SK-N-SH (cell line): ENCODE data around the gene ADAMTS15. TPM values are rescaled to one million over a fixed set of nuclear protein-coding genes. Genes with fewer than 3 reads are reported as not detected.

Experiments
- CTCF ChIA-PET: fragments of 300-600, 350-600 bp; formaldehyde crosslinking; extraction: SDS; loops from one replicate; lab custom pipeline; 2021; lab: Yijun Ruan, JAX
- POLR2A ChIA-PET: fragments of 350-600 bp; sonication (Branson Sonifier 250); formaldehyde crosslinking; extraction: SDS; loops from one replicate; lab custom pipeline; 2020; ENCODE audit warnings: antibody characterized with exemption, inconsistent platforms; lab: Yijun Ruan, JAX
- DNase-seq: peaks from one replicate; pipeline ENCODE4 v3.0.0; 2012
- H2AFZ ChIP-seq: fragments of 200-600 bp; sonication (generic); 2 replicates; pipeline ENCODE4 v1.8.1; 2016; ENCODE audit warnings: antibody characterized with exemption, mild to moderate bottlenecking, low read depth
- H3F3A ChIP-seq: fragments of 200-600 bp; sonication (generic); replicated peaks from 2 replicates; pipeline ENCODE3; 2016; ENCODE audit warnings: antibody characterized with exemption, mild to moderate bottlenecking; ENCODE audit not compliant: insufficient read depth
- H3K27ac ChIP-seq, 2 experiments: fragments of 200-500 bp in 1 of 2; fragments of 200-600 bp in 1 of 2; sonication (Bioruptor generic) in 1 of 2; sonication (generic), shearing (Covaris generic) in 1 of 2; 2 replicates each; pipeline versions ENCODE4 v1.5.1 to v1.6.1; 2014 to 2016; ENCODE audit warnings: low read depth in 2 of 2, inconsistent platforms in 1 of 2, low read length in 1 of 2, mild to moderate bottlenecking in 1 of 2, mixed read lengths in 1 of 2
- H3K27me3 ChIP-seq: fragments of 200-600 bp; sonication (generic), shearing (Covaris generic); 2 replicates; pipeline ENCODE4 v1.6.1; 2016; ENCODE audit warnings: mixed run types; ENCODE audit not compliant: insufficient read depth
- H3K36me3 ChIP-seq, 2 experiments: fragments of 200-500 bp in 1 of 2; fragments of 200-600 bp in 1 of 2; sonication (Bioruptor generic) in 1 of 2; sonication (generic) in 1 of 2; replicated peaks in 1 of 2; 2 replicates each; pipeline versions ENCODE3 to v1.5.1; 2014 to 2016; ENCODE audit warnings: low read length in 1 of 2, mild to moderate bottlenecking in 1 of 2; ENCODE audit not compliant: insufficient read depth in 2 of 2, control insufficient read depth in 1 of 2
- H3K4me1 ChIP-seq, 2 experiments: fragments of 200-500 bp in 1 of 2; fragments of 200-600 bp in 1 of 2; sonication (Bioruptor generic) in 1 of 2; sonication (generic), shearing (Covaris generic) in 1 of 2; 2 replicates each; pipeline versions ENCODE4 v1.5.1 to v1.6.1; 2014 to 2016; ENCODE audit warnings: low read depth in 1 of 2, low read length in 1 of 2, mixed run types in 1 of 2; ENCODE audit not compliant: insufficient read depth in 2 of 2, control insufficient read depth in 1 of 2
- H3K4me2 ChIP-seq: fragments of 200-600 bp; sonication (generic), shearing (Covaris generic); 2 replicates; pipeline ENCODE4 v1.6.1; 2017; ENCODE audit warnings: mixed run types
- H3K4me3 ChIP-seq, 2 experiments: fragments of 200-500 bp in 1 of 2; fragments of 200-600 bp in 1 of 2; sonication (Bioruptor generic) in 1 of 2; sonication (generic), shearing (Covaris generic) in 1 of 2; 2 replicates each; pipeline versions ENCODE4 v1.5.1 to v1.8.1; 2014 to 2016; ENCODE audit warnings: low read depth in 2 of 2, inconsistent platforms in 1 of 2, low read length in 1 of 2, mild to moderate bottlenecking in 1 of 2, mixed read lengths in 1 of 2, moderate library complexity in 1 of 2
- H3K79me2 ChIP-seq: fragments of 200-600 bp; sonication (generic); 2 replicates; pipeline ENCODE4 v1.8.1; 2017; ENCODE audit warnings: mild to moderate bottlenecking; ENCODE audit not compliant: insufficient read depth
- H3K9ac ChIP-seq: fragments of 200-600 bp; sonication (generic); 2 replicates; pipeline ENCODE4 v1.6.1; 2017; ENCODE audit warnings: mixed run types
- H3K9me2 ChIP-seq: fragments of 200-600 bp; sonication (generic); 2 replicates; pipeline ENCODE4 v1.6.1; 2017; ENCODE audit warnings: mixed run types
- H3K9me3 ChIP-seq: fragments of 200-600 bp; sonication (generic); 2 replicates; pipeline ENCODE4 v1.6.1; 2017; ENCODE audit warnings: mixed run types, mild to moderate bottlenecking, moderate library complexity
- H4K20me1 ChIP-seq: fragments of 200-600 bp; sonication (generic); 2 replicates; pipeline ENCODE4 v1.6.1; 2017; ENCODE audit warnings: mild to moderate bottlenecking, mixed run types; ENCODE audit not compliant: insufficient read depth
- CTCF ChIP-seq: fragments of 200-600 bp; sonication (generic); IDR thresholded peaks from 2 replicates; pipeline ENCODE4 v1.6.1; 2017; ENCODE audit warnings: antibody characterized with exemption, mild to moderate bottlenecking, moderate library complexity
- FOSL2 ChIP-seq: IDR thresholded peaks from 2 replicates; pipeline ENCODE4 v1.4.0; 2012; ENCODE audit warnings: low read depth, mild to moderate bottlenecking, moderate library complexity, borderline replicate concordance
- GABPA ChIP-seq: IDR thresholded peaks from 2 replicates; pipeline ENCODE4 v1.4.0; 2012; ENCODE audit warnings: low read depth, mild to moderate bottlenecking
- GATA2 ChIP-seq: sonication (generic); formaldehyde crosslinking; IDR thresholded peaks from 2 replicates; pipeline ENCODE4 v1.5.0; 2020; ENCODE audit warnings: mild to moderate bottlenecking, missing genetic modification reagents
- JUND ChIP-seq: IDR thresholded peaks from 2 replicates; pipeline ENCODE4 v1.4.0; 2012
- MEF2A ChIP-seq: IDR thresholded peaks from 2 replicates; pipeline ENCODE4 v1.4.0; 2012; ENCODE audit warnings: low read depth, borderline replicate concordance
- NRF1 ChIP-seq: IDR thresholded peaks from 2 replicates; pipeline ENCODE4 v1.6.1; 2012; ENCODE audit warnings: low read depth, mild to moderate bottlenecking, low read length
- POLR2AphosphoS5 ChIP-seq: IDR thresholded peaks from 2 replicates; pipeline ENCODE4 v1.6.1; 2012; ENCODE audit warnings: low read depth, low read length
- RAD21 ChIP-seq: IDR thresholded peaks from 2 replicates; pipeline ENCODE4 v1.6.1; 2012; ENCODE audit warnings: mild to moderate bottlenecking, low read length
- RCOR1 ChIP-seq: fragments of 150-350 bp; IDR thresholded peaks from 2 replicates; pipeline ENCODE4 v1.6.1; 2017; ENCODE audit warnings: antibody characterized with exemption, low read length
- RFX5 ChIP-seq: IDR thresholded peaks from 2 replicates; pipeline ENCODE4 v1.6.1; 2012; ENCODE audit warnings: mild to moderate bottlenecking, improper control_type of control experiment, low read length
- RXRA ChIP-seq: IDR thresholded peaks from 2 replicates; pipeline ENCODE4 v1.4.0; 2012; ENCODE audit warnings: low read depth, mild to moderate bottlenecking, borderline replicate concordance
- SMC3 ChIP-seq: IDR thresholded peaks from 2 replicates; pipeline ENCODE4 v1.6.1; 2012; ENCODE audit warnings: low read depth, low read length, improper control_type of control experiment
- TAF1 ChIP-seq: IDR thresholded peaks from 2 replicates; pipeline ENCODE4 v1.6.1; 2012; ENCODE audit warnings: low read depth, mild to moderate bottlenecking, low read length, moderate library complexity, borderline replicate concordance
- USF2 ChIP-seq: fragments of 150-350 bp; IDR thresholded peaks from 2 replicates; pipeline ENCODE4 v1.6.1; 2017; ENCODE audit warnings: antibody characterized with exemption, low read length, low read depth, borderline replicate concordance
- WGBS: methylation state at CpG from one replicate; pipeline ENCODE4 v1.1.6; 2017; ENCODE audit warnings: low lambda C conversion rate; 5-methylcytosine and 5-hydroxymethylcytosine counted together
- polyA plus RNA-seq, 3 experiments: library from polyadenylated mRNA; depleted of rRNA; stranded (reverse); fragments of >200 nt; gene quantifications; 2 replicates each; pipeline ENCODE4 v1.2.3, GENCODE V29; 2012
- TF ChIP-seq, protein P1 (sequence below): fragments of 150-350 bp; IDR thresholded peaks from 2 replicates; pipeline ENCODE4 v1.6.1; 2016; ENCODE audit warnings: mild to moderate bottlenecking, low read depth, low read length
- TF ChIP-seq, protein P2 (sequence below): IDR thresholded peaks from 2 replicates; pipeline ENCODE4 v1.4.0; 2012; ENCODE audit warnings: low read depth, borderline replicate concordance
- TF ChIP-seq, protein P3 (sequence below): IDR thresholded peaks from 2 replicates; pipeline ENCODE4 v1.4.0; 2012; ENCODE audit warnings: low read depth, borderline replicate concordance

The ADAMTS15 gene
- polyA plus RNA-seq, 1 of the 3 experiments (the other 2 are of a cell fraction): 1.1 TPM

- TF ChIP-seq NRF1 (no peak), RCOR1 (no peak), MEF2A (no peak)
Measured at GRCh38 chr11:130457623-130458409, 9.4 kb downstream of the ADAMTS15 start (continued).

DNA sequence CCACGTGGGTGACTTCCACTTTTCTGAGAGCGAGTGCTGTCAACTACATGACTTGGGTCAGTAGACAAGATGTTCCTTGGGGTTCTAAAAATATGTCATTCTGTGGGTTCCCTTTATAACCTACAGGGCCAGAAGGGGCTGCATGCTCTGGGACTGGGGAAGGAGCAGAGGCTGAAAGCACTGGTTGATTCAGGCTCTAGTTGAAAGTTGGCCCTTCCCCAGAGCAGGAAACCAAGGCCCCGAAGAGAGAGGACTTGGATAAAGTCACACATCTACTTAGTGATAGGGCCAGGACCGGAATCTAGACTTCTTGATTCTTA, 9.9 kb downstream of the ADAMTS15 start:
- Histone ChIP-seq H3K27ac (no peak overlapping the region), H3K27me3 (no peaks in the 10 kb centered on the region), H3K9me2 (no peaks in the 10 kb centered on the region), H3F3A (no peaks in the 10 kb centered on the region), H3K4me2 (no peak overlapping the region), H3K9me3 (no peaks in the 10 kb centered on the region), H2AFZ (no peak overlapping the region), H3K36me3 (no peaks in the 10 kb centered on the region), H3K9ac (no peak overlapping the region), H4K20me1 (no peaks in the 10 kb centered on the region), H3K4me3 (no peak overlapping the region), H3K4me1 (0 out of 4 replicates have a peak, but pooled peaks cover 0 to 8% of the 10 kb centered on the region in 2 experiments), H3K79me2 (no peaks in the 10 kb centered on the region; the same call in 1 of the 2 replicates)
- no peak for DNase-seq
- 79% methylated on average over 4 of the region's 4 CpGs for WGBS
- ChIA-PET CTCF (no interaction called here), POLR2A (no interaction called here)
- TF ChIP-seq, protein P1, sequence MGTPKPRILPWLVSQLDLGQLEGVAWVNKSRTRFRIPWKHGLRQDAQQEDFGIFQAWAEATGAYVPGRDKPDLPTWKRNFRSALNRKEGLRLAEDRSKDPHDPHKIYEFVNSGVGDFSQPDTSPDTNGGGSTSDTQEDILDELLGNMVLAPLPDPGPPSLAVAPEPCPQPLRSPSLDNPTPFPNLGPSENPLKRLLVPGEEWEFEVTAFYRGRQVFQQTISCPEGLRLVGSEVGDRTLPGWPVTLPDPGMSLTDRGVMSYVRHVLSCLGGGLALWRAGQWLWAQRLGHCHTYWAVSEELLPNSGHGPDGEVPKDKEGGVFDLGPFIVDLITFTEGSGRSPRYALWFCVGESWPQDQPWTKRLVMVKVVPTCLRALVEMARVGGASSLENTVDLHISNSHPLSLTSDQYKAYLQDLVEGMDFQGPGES: no peak
- TF ChIP-seq POLR2AphosphoS5 (no peak), CTCF (no peak), SMC3 (no peak), JUND (no peak), RAD21 (no peak), FOSL2 (no peak)
- TF ChIP-seq, protein P2, sequence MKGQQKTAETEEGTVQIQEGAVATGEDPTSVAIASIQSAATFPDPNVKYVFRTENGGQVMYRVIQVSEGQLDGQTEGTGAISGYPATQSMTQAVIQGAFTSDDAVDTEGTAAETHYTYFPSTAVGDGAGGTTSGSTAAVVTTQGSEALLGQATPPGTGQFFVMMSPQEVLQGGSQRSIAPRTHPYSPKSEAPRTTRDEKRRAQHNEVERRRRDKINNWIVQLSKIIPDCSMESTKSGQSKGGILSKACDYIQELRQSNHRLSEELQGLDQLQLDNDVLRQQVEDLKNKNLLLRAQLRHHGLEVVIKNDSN: no peak

- WGBS: 87% methylated on average over 7 of the region's 7 CpGs
- Histone ChIP-seq H3K4me2 (no peak overlapping the region), H3K27ac (no peak overlapping the region), H3K27me3 (no peaks in the 10 kb centered on the region), H2AFZ (no peak overlapping the region), H3F3A (no peaks in the 10 kb centered on the region), H3K4me3 (no peak overlapping the region), H3K9me2 (no peaks in the 10 kb centered on the region), H3K4me1 (0 out of 4 replicates have a peak, but pooled peaks cover 0 to 3% of the 10 kb centered on the region in 2 experiments), H3K9ac (no peak overlapping the region), H4K20me1 (no peaks in the 10 kb centered on the region), H3K79me2 (no peaks in the 10 kb centered on the region; the same call in 1 of the 2 replicates), H3K9me3 (no peaks in the 10 kb centered on the region), H3K36me3 (no peaks in the 10 kb centered on the region)
- no peak for DNase-seq
- CTCF ChIA-PET: interaction anchor here (0.9 kb wide), 1 partner anchor 12 kb away, joined by 3 read pairs; no protein-coding TSS in a partner anchor
- POLR2A ChIA-PET: no interaction called here
- no peak for TF ChIP-seq GATA2
- no peak for TF ChIP-seq GABPA
- TF ChIP-seq, protein P1: no peak
- no peak for TF ChIP-seq TAF1
- TF ChIP-seq RFX5: no peak
- TF ChIP-seq RXRA: no peak
- no peak for TF ChIP-seq USF2
- no peak for TF ChIP-seq RAD21
- TF ChIP-seq, protein P3, sequence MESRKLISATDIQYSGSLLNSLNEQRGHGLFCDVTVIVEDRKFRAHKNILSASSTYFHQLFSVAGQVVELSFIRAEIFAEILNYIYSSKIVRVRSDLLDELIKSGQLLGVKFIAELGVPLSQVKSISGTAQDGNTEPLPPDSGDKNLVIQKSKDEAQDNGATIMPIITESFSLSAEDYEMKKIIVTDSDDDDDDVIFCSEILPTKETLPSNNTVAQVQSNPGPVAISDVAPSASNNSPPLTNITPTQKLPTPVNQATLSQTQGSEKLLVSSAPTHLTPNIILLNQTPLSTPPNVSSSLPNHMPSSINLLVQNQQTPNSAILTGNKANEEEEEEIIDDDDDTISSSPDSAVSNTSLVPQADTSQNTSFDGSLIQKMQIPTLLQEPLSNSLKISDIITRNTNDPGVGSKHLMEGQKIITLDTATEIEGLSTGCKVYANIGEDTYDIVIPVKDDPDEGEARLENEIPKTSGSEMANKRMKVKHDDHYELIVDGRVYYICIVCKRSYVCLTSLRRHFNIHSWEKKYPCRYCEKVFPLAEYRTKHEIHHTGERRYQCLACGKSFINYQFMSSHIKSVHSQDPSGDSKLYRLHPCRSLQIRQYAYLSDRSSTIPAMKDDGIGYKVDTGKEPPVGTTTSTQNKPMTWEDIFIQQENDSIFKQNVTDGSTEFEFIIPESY: no peak
Measured at GRCh38 chr11:130459521-130459920, 11.1 kb downstream of the ADAMTS15 start.
